ENCODE results near the gene RNF212. TPM values are rescaled to one million over a fixed set of nuclear protein-coding genes. Genes with fewer than 3 reads are reported as not detected.

The RNF212 gene
- total and polyA plus RNA-seq, 7 experiments from 2014 or later: 1.8 to 6.7 (median 3.1) TPM

DNA sequence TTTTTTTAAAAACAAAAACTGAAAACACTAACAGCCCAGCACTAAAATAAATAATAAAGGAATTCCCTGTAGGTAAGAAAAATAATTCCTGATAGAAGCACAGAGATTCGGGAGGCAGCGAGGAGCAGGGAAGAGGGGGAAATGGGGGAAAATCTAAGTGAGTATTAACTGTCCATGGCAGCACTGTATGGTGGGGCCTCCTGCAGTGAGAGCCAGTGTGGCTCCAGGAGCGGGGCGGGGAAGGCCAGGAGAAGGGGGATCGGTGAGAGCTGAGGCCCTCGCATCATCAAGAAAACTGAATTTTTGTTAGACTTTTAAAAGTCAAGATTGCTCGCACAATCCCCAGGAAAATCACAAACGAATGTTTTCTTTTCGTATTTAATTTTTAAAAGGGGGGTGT, 14.1 kb downstream of the RNF212 start:
- H3K9me3 Mint-ChIP-seq: no peaks in the 10 kb centered on the region
- ATAC-seq (no peak), DNase-seq (peak in 1 of 9 donors; percentile 4)
- no peaks in the 10 kb centered on the region for H3K36me3 Mint-ChIP-seq
- H3K9me3 ChIP-seq (ENCODE audit: control insufficient read depth in 2 of 3, low read length in 3 of 3): no peaks in the 10 kb centered on the region
- ChIA-PET POLR2A (no interaction called here), CTCF (no interaction called here)
- intact Hi-C loops (cut with micrococcal nuclease): no loop called here
- no peaks in the 10 kb centered on the region for H3K27me3 Mint-ChIP-seq
- peaks cover 0 to 2% (median 0%) of the 10 kb centered on the region in 7 donors for H3K4me1 Mint-ChIP-seq
- H3K4me3 ChIP-seq (ENCODE audit: low read length): no peak overlapping the region
- H3K4me3 Mint-ChIP-seq: no peak overlapping the region
- H3K36me3 ChIP-seq (ENCODE audit: control insufficient read depth in 2 of 3, insufficient read depth in 3 of 3, low read length in 3 of 3): no peaks in the 10 kb centered on the region
- H3K27ac ChIP-seq (ENCODE audit: low read depth, low read length): no peak overlapping the region
- no peaks in the 10 kb centered on the region for H3K27me3 ChIP-seq (ENCODE audit: control insufficient read depth in 2 of 2, insufficient read depth in 2 of 2, low read length in 2 of 2)
- H3K27ac Mint-ChIP-seq: no peak overlapping the region
- no peaks in the 10 kb centered on the region for H3K4me1 ChIP-seq (ENCODE audit: control insufficient read depth in 2 of 2, insufficient read depth in 2 of 2, low read length in 2 of 2)

DNA sequence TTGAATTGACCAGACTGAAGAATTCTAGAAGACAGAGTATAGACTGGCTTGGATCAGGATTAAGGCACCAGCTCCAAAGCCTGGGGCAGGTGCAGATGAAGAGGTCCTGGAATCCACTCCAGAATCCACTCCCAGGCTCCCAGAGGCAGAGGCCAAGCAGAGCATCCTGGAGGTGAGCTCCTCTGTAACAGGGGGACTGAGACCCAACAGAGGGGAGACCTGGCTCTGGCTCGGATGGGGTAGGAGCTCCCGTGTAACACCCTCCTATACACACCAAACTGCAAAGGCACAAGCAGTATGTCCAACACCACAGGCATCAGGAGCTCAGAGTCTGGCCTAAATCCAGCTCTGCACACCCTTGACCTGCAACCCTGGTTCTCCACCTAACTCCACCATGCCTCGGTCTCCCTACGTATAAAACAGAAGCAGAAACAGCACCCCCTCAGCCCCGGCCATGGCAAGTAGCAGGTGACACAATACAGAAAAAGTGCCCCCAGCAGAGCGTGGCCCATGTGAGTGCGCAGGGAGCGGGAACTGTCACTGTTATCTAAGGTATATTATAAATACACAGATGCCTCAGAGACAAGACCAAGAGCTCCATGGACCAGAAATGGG, 14.9 kb downstream of the RNF212 start:
- no peak overlapping the region for H3K4me3 ChIP-seq (ENCODE audit: low read length)
- no peak overlapping the region for H3K27ac Mint-ChIP-seq
- no peak overlapping the region for H3K4me3 Mint-ChIP-seq
- peaks cover 0 to 3% (median 0%) of the 10 kb centered on the region in 5 donors for H3K27me3 Mint-ChIP-seq
- ATAC-seq (no peak), DNase-seq (peak in 1 of 9 donors; percentile 16)
- ChIA-PET CTCF (no interaction called here), POLR2A (no interaction called here)
- no peaks in the 10 kb centered on the region for H3K9me3 Mint-ChIP-seq
- peaks cover 0 to 2% (median 0%) of the 10 kb centered on the region in 7 donors for H3K4me1 Mint-ChIP-seq
- H3K36me3 ChIP-seq (ENCODE audit: control insufficient read depth in 2 of 3, insufficient read depth in 3 of 3, low read length in 3 of 3): no peaks in the 10 kb centered on the region
- no peak overlapping the region for H3K27ac ChIP-seq (ENCODE audit: low read depth, low read length)
- H3K36me3 Mint-ChIP-seq: no peaks in the 10 kb centered on the region
- no peaks in the 10 kb centered on the region for H3K9me3 ChIP-seq (ENCODE audit: control insufficient read depth in 2 of 3, low read length in 3 of 3)
- no peaks in the 10 kb centered on the region for H3K27me3 ChIP-seq (ENCODE audit: control insufficient read depth in 2 of 2, insufficient read depth in 2 of 2, low read length in 2 of 2)
- no peaks in the 10 kb centered on the region for H3K4me1 ChIP-seq (ENCODE audit: control insufficient read depth in 2 of 2, insufficient read depth in 2 of 2, low read length in 2 of 2)
- intact Hi-C loops (cut with micrococcal nuclease): no loop called here

DNA sequence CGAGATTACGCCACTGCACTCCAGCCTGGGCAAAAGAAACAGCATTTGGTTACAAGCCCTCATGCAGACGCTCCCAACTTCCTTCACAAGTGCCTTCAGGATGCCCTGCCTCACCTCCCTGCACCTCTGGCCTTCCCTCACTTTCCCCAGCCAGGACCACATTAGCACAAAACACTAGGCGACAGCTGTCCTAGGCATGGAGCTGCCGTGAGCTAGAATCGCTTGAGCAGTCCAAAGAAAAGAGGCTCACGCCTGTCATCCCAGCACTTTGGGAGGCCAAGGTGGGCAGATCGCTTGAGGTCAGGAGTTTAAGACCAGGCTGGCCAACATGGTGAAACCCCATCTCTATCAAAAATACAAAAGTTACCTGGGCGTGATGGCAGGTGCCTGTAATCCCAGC, 15.8 kb downstream of the RNF212 start:
- CTCF ChIA-PET: interaction anchor here (0.5 kb wide), 1 partner anchor 85 kb away, joined by 4 read pairs; no protein-coding TSS in a partner anchor
- Histone ChIP-seq H3K27ac (ENCODE audit: low read depth, low read length) (no peak overlapping the region), H3K9me3 (ENCODE audit: control insufficient read depth in 2 of 3, low read length in 3 of 3) (no peaks in the 10 kb centered on the region), H3K36me3 (ENCODE audit: control insufficient read depth in 2 of 3, insufficient read depth in 3 of 3, low read length in 3 of 3) (no peaks in the 10 kb centered on the region), H3K4me3 (ENCODE audit: low read length) (no peak overlapping the region), H3K27me3 (ENCODE audit: control insufficient read depth in 2 of 2, insufficient read depth in 2 of 2, low read length in 2 of 2) (no peaks in the 10 kb centered on the region), H3K4me1 (ENCODE audit: control insufficient read depth in 2 of 2, insufficient read depth in 2 of 2, low read length in 2 of 2) (no peaks in the 10 kb centered on the region)
- H3K4me1 Mint-ChIP-seq: peaks cover 0 to 2% (median 0%) of the 10 kb centered on the region in 7 donors
- peaks cover 0 to 3% (median 0%) of the 10 kb centered on the region in 5 donors for H3K27me3 Mint-ChIP-seq
- H3K27ac Mint-ChIP-seq: no peak overlapping the region
- no peaks in the 10 kb centered on the region for H3K9me3 Mint-ChIP-seq
- intact Hi-C loops (cut with micrococcal nuclease): no loop called here
- ATAC-seq (no peak), DNase-seq (peak in 1 of 9 donors; percentile 11)
- H3K36me3 Mint-ChIP-seq: no peaks in the 10 kb centered on the region
- POLR2A ChIA-PET: no interaction called here
- no peak overlapping the region for H3K4me3 Mint-ChIP-seq

DNA sequence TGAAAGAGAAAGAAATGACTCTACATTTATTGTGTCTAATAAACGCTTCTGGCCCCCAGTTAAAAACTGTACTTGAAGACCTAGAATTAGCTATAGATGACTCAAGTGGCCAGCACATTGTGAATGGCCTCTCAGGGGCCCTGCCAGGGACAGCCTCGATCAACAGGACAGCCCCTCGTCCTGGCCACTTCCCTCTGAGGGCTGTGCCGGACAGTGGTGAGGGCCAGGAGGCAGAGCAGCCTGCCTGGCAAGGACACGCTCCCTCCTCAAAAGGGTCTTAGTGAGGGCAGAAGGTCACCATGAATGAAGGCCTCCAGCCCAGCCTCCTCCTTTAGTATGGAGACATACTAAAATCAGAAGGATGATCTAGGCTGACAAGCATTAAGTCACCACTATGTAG, 16.5 kb downstream of the RNF212 start:
- intact Hi-C loops (cut with micrococcal nuclease): no loop called here
- Mint-ChIP-seq H3K9me3 (no peaks in the 10 kb centered on the region), H3K27me3 (peaks cover 0 to 4% (median 0%) of the 10 kb centered on the region in 5 donors), H3K27ac (no peak overlapping the region), H3K4me3 (no peak overlapping the region), H3K36me3 (no peaks in the 10 kb centered on the region), H3K4me1 (peaks cover 0 to 2% (median 0%) of the 10 kb centered on the region in 7 donors)
- POLR2A ChIA-PET: no interaction called here
- Histone ChIP-seq H3K27ac (ENCODE audit: low read depth, low read length) (no peak overlapping the region), H3K27me3 (ENCODE audit: control insufficient read depth in 2 of 2, insufficient read depth in 2 of 2, low read length in 2 of 2) (no peaks in the 10 kb centered on the region), H3K9me3 (ENCODE audit: control insufficient read depth in 2 of 3, low read length in 3 of 3) (no peaks in the 10 kb centered on the region), H3K4me3 (ENCODE audit: low read length) (no peak overlapping the region), H3K4me1 (ENCODE audit: control insufficient read depth in 2 of 2, insufficient read depth in 2 of 2, low read length in 2 of 2) (no peaks in the 10 kb centered on the region), H3K36me3 (ENCODE audit: control insufficient read depth in 2 of 3, insufficient read depth in 3 of 3, low read length in 3 of 3) (no peaks in the 10 kb centered on the region)
- CTCF ChIA-PET: no interaction called here
- DNase-seq (peak in 1 of 9 donors; percentile 8), ATAC-seq (no peak)

- ATAC-seq: no peak
- Histone ChIP-seq H3K27ac (ENCODE audit: low read depth, low read length) (no peak overlapping the region), H3K4me1 (ENCODE audit: control insufficient read depth in 2 of 2, insufficient read depth in 2 of 2, low read length in 2 of 2) (no peaks in the 10 kb centered on the region), H3K9me3 (ENCODE audit: control insufficient read depth in 2 of 3, low read length in 3 of 3) (no peaks in the 10 kb centered on the region), H3K36me3 (ENCODE audit: control insufficient read depth in 2 of 3, insufficient read depth in 3 of 3, low read length in 3 of 3) (no peaks in the 10 kb centered on the region), H3K4me3 (ENCODE audit: low read length) (no peak overlapping the region), H3K27me3 (ENCODE audit: control insufficient read depth in 2 of 2, insufficient read depth in 2 of 2, low read length in 2 of 2) (no peaks in the 10 kb centered on the region)
- Mint-ChIP-seq H3K27me3 (peaks cover 0 to 4% (median 0%) of the 10 kb centered on the region in 5 donors), H3K27ac (no peak overlapping the region), H3K36me3 (peaks cover 0 to 7% (median 0%) of the 10 kb centered on the region in 5 donors), H3K4me1 (no peaks in the 10 kb centered on the region), H3K4me3 (no peak overlapping the region), H3K9me3 (peaks cover 0 to 9% (median 3%) of the 10 kb centered on the region in 11 donors)
- CTCF ChIA-PET: no interaction called here
- no peak for DNase-seq
- intact Hi-C loops (cut with micrococcal nuclease): no loop called here
- POLR2A ChIA-PET: no interaction called here
Measured at GRCh38 chr4:1094336-1094690, 19.1 kb downstream of the RNF212 start.

DNA sequence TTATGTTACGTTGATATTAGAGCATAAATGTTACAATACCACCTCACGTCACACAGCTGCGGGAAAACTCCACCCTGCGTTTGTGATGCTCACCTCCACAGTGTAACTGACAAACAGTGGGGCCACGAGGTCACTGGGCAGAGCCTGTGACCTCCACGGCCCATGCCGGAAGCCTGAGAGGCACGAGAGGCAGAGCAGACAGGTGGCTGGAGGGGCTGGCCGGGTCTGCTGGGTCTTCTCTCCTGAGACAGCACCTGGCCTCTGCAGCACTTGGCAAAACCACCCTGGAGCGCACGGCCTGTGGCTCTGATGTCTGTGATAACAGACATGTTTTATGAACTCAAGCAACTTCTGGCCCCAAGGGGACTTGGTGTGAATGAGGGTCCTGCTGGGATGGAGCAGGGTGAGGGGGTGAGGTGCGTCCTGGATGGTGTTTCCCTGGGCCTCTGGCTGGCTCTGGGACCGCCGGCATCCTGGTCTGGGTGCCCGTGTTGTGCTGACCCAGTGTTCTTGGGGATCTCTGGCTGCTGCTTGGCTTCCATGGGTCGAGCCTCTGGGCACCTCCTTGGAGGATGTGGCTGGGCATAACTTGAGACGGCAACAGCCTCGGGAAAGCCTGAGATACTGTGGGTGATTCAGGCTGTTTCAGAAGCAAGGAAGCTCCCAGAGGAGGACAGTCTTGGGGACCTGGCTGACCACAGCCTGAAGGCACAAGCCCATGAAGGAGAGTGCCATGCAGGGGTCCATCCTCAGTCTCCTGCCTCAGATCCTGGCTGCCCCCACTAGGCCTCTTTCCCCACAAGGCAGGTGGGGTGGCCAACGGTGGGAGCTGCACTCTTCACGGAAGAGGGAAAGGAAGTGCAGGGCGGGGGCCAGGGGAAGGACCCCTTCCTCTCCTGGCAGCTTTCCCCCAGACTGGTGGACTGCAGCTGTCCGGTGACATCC, 19.7 kb downstream of the RNF212 start:
- H3K4me1 ChIP-seq (ENCODE audit: control insufficient read depth in 2 of 2, insufficient read depth in 2 of 2, low read length in 2 of 2): no peaks in the 10 kb centered on the region
- H3K9me3 ChIP-seq (ENCODE audit: control insufficient read depth in 2 of 3, low read length in 3 of 3): no peaks in the 10 kb centered on the region
- peaks cover 0 to 8% (median 0%) of the 10 kb centered on the region in 5 donors for H3K36me3 Mint-ChIP-seq
- H3K27ac ChIP-seq (ENCODE audit: low read depth, low read length): no peak overlapping the region
- no peak for ATAC-seq
- CTCF ChIA-PET: no interaction called here
- no peaks in the 10 kb centered on the region for H3K27me3 ChIP-seq (ENCODE audit: control insufficient read depth in 2 of 2, insufficient read depth in 2 of 2, low read length in 2 of 2)
- H3K4me3 Mint-ChIP-seq: no peak overlapping the region
- intact Hi-C loops (cut with micrococcal nuclease): no loop called here
- peaks cover 0 to 4% (median 0%) of the 10 kb centered on the region in 5 donors for H3K27me3 Mint-ChIP-seq
- POLR2A ChIA-PET: no interaction called here
- no peaks in the 10 kb centered on the region for H3K36me3 ChIP-seq (ENCODE audit: control insufficient read depth in 2 of 3, insufficient read depth in 3 of 3, low read length in 3 of 3)
- peaks cover 0 to 13% (median 7%) of the 10 kb centered on the region in 11 donors for H3K9me3 Mint-ChIP-seq
- no peak for DNase-seq
- no peak overlapping the region for H3K27ac Mint-ChIP-seq
- no peak overlapping the region for H3K4me3 ChIP-seq (ENCODE audit: low read length)
- no peaks in the 10 kb centered on the region for H3K4me1 Mint-ChIP-seq

Measured in naive thymus-derived CD4-positive, alpha-beta T cell (primary cell).